ENCODE data around the gene ANXA6.

Gene ANXA6

GRCh38 chr5:151076616-151077015 is 81.0 kb downstream of the ANXA6 start:
- Histone ChIP-seq H3K27ac (ENCODE audit: extremely low read depth, low read depth, low read length) (no peak overlapping the region), H3K9me3 (ENCODE audit: control insufficient read depth, insufficient read depth, low read depth, low read length) (no peaks in the 10 kb centered on the region), H3K4me3 (ENCODE audit: low read depth, low read length) (no peak overlapping the region), H3K4me1 (ENCODE audit: control insufficient read depth, insufficient read depth, low read length) (peaks cover 2% of the 10 kb centered on the region; the same call in 1 of the 2 replicates), H3K36me3 (ENCODE audit: control insufficient read depth in 2 of 2, insufficient read depth in 1 of 2, low read length in 2 of 2) (peaks cover 0 to 18% of the 10 kb centered on the region in 2 experiments; a peak in 1 of 3 replicates)
- POLR2A ChIA-PET: no interaction called here
- CTCF ChIA-PET: interaction anchor here (0.9 kb wide), 1 partner anchor 25 kb away, joined by 7 read pairs; no protein-coding TSS in a partner anchor
- TF ChIP-seq ZNF530 (tag by site-specific recombination; IDR thresholded peaks at IDR 0.05; ENCODE audit: low read depth): no peak
- TF ChIP-seq ZNF585B (tag by site-specific recombination; IDR thresholded peaks at IDR 0.05): no peak
- TF ChIP-seq SP7 (tag by site-specific recombination; IDR thresholded peaks at IDR 0.05): no peak
- no peak for TF ChIP-seq ZNF248 (tag by site-specific recombination; IDR thresholded peaks at IDR 0.05)

- Histone ChIP-seq H3K27ac (ENCODE audit: extremely low read depth, low read depth, low read length) (no peak overlapping the region), H3K36me3 (ENCODE audit: control insufficient read depth in 2 of 2, insufficient read depth in 1 of 2, low read length in 2 of 2) (peaks cover 0 to 19% of the 10 kb centered on the region in 2 experiments; a peak in 1 of 3 replicates), H3K4me3 (ENCODE audit: low read depth, low read length) (no peak overlapping the region), H3K9me3 (ENCODE audit: control insufficient read depth, insufficient read depth, low read depth, low read length) (no peaks in the 10 kb centered on the region), H3K4me1 (ENCODE audit: control insufficient read depth, insufficient read depth, low read length) (no peaks in the 10 kb centered on the region)
- CTCF ChIA-PET: interaction anchor here (0.9 to 1.3 kb wide), 3 partner anchors 24 to 40 kb away, joined by 5 to 7 read pairs (median 5); no protein-coding TSS in a partner anchor
- POLR2A ChIA-PET: interaction anchor here (1.0 kb wide), 1 partner anchor 82 kb away, joined by 3 read pairs; the partner anchor contains the start of gene ANXA6
- no peak for TF ChIP-seq ZSCAN4 (tag by site-specific recombination; IDR thresholded peaks at IDR 0.05)
- TF ChIP-seq EGR2 (tag by site-specific recombination; IDR thresholded peaks at IDR 0.05; ENCODE audit: low read depth): peak; percentile 98
- peak; percentile 97 for TF ChIP-seq ZFHX2 (tag by site-specific recombination; conservative IDR thresholded peaks at IDR 0.05)
- TF ChIP-seq SETDB1 (IDR thresholded peaks at IDR 0.05; ENCODE audit: insufficient read length, low read length): no peak
These were observed 81.8 kb downstream of the ANXA6 start for GRCh38 chr5:151075698-151076331.

- TF ChIP-seq, protein P1, sequence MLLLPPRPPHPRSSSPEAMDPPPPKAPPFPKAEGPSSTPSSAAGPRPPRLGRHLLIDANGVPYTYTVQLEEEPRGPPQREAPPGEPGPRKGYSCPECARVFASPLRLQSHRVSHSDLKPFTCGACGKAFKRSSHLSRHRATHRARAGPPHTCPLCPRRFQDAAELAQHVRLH (tag by site-specific recombination; IDR thresholded peaks at IDR 0.05): peak; percentile 55; the same call in 1 of the 2 replicates
- peak; percentile 95 for TF ChIP-seq ZNF146 (tag by site-specific recombination; IDR thresholded peaks at IDR 0.05)
- TF ChIP-seq ZNF223 (tag by site-specific recombination; IDR thresholded peaks at IDR 0.05): no peak
- Histone ChIP-seq H3K36me3 (ENCODE audit: control insufficient read depth in 2 of 2, insufficient read depth in 1 of 2, low read length in 2 of 2) (peaks cover 0 to 23% of the 10 kb centered on the region in 2 experiments; a peak in 1 of 3 replicates), H3K27ac (ENCODE audit: extremely low read depth, low read depth, low read length) (no peak overlapping the region), H3K4me1 (ENCODE audit: control insufficient read depth, insufficient read depth, low read length) (no peaks in the 10 kb centered on the region), H3K9me3 (ENCODE audit: control insufficient read depth, insufficient read depth, low read depth, low read length) (no peaks in the 10 kb centered on the region), H3K4me3 (ENCODE audit: low read depth, low read length) (no peak overlapping the region)
- CTCF ChIA-PET: interaction anchor here (0.6 to 1.6 kb wide), 4 partner anchors 8 to 60 kb away, joined by 3 to 7 read pairs (median 3); no protein-coding TSS in a partner anchor
- POLR2A ChIA-PET: interaction anchor here (1.0 kb wide), 1 partner anchor 83 kb away, joined by 3 read pairs; the partner anchor contains the start of gene ANXA6
These were observed 83.0 kb downstream of the ANXA6 start for GRCh38 chr5:151074557-151074956.

GRCh38 chr5:151073280-151073679 is 84.3 kb downstream of the ANXA6 start:
- H3K9me3 ChIP-seq (ENCODE audit: control insufficient read depth, insufficient read depth, low read depth, low read length): no peaks in the 10 kb centered on the region
- no peak overlapping the region for H3K4me3 ChIP-seq (ENCODE audit: low read depth, low read length)
- ChIA-PET POLR2A (no interaction called here), CTCF (no interaction called here)
- no peaks in the 10 kb centered on the region for H3K4me1 ChIP-seq (ENCODE audit: control insufficient read depth, insufficient read depth, low read length)
- peaks cover 0 to 17% of the 10 kb centered on the region in 2 experiments; a peak in 1 of 3 replicates for H3K36me3 ChIP-seq (ENCODE audit: control insufficient read depth in 2 of 2, insufficient read depth in 1 of 2, low read length in 2 of 2)
- no peak overlapping the region for H3K27ac ChIP-seq (ENCODE audit: extremely low read depth, low read depth, low read length)
- peak; percentile 98 for TF ChIP-seq ZNF146 (tag by site-specific recombination; IDR thresholded peaks at IDR 0.05)
- TF ChIP-seq HOXD13 (CRISPR knock-in tag; IDR thresholded peaks at IDR 0.05; ENCODE audit: borderline replicate concordance): no peak
- TF ChIP-seq ZNF707 (tag by site-specific recombination; IDR thresholded peaks at IDR 0.05): no peak
- TF ChIP-seq ZBTB44 (tag by site-specific recombination; IDR thresholded peaks at IDR 0.05): no peak
- TF ChIP-seq ZNF112 (tag by site-specific recombination; IDR thresholded peaks at IDR 0.05): no peak
- TF ChIP-seq ZNF664 (tag by site-specific recombination; IDR thresholded peaks at IDR 0.05): no peak
- no peak for TF ChIP-seq ZNF214 (tag by site-specific recombination; IDR thresholded peaks at IDR 0.05; ENCODE audit: borderline replicate concordance)
- TF ChIP-seq PRDM2 (tag by site-specific recombination; IDR thresholded peaks at IDR 0.05; ENCODE audit: borderline replicate concordance): no peak

Data from HEK293 (cell line).